IMR-90 (cell line): Measurements from ENCODE around the gene WDR5. TPM values are rescaled to one million over a fixed set of nuclear protein-coding genes. Genes with fewer than 3 reads are reported as not detected.
A peak's percentile ranks its signal among the peaks of the same experiment; 100 is the strongest.

Experiments
- ATAC-seq: fragments of 200-7000 bp; cut with Tn5 transposase; 2 replicates; pipeline ENCODE4 v1.9.1; 2020; ENCODE audit warnings: low read depth, mild to moderate bottlenecking, moderate library complexity
- BruUV-seq: library from RNA; stranded (reverse); fragments of 400-500 nt; replicated peaks from 2 replicates; lab custom pipeline; 2021; lab: Mats Ljungman, UMichigan
- CTCF ChIA-PET: fragments of 300-600 bp; formaldehyde crosslinking; extraction: SDS; loops from one replicate; lab custom pipeline; 2021; ENCODE audit warnings: antibody characterized with exemption; lab: Yijun Ruan, JAX
- POLR2A ChIA-PET: fragments of 300-600 bp; sonication (Branson Sonifier 250); formaldehyde crosslinking; loops from one replicate; lab custom pipeline; 2022; ENCODE audit warnings: antibody characterized with exemption; ENCODE audit not compliant: unreplicated experiment; lab: Charles Lee
- DNase-seq: peaks from one replicate; pipeline ENCODE4 v3.0.0; 2013
- H2AFZ ChIP-seq: replicated peaks from 2 replicates; pipeline ENCODE3; 2013; ENCODE audit warnings: low read length, mild to moderate bottlenecking; ENCODE audit not compliant: poor library complexity
- H2AK5ac ChIP-seq: 2 replicates; pipeline ENCODE4 v1.6.1; 2013; ENCODE audit warnings: low read depth, low read length, inconsistent platforms
- H2AK9ac ChIP-seq: replicated peaks from 2 replicates; pipeline ENCODE3; 2013; ENCODE audit warnings: mild to moderate bottlenecking, low read depth, low read length, moderate library complexity; ENCODE audit not compliant: poor library complexity
- H2BK120ac ChIP-seq: 2 replicates; pipeline ENCODE4 v1.6.1; 2013; ENCODE audit warnings: low read depth, low read length, inconsistent platforms
- H2BK15ac ChIP-seq: 3 replicates; pipeline ENCODE4 v1.6.1; 2013; ENCODE audit warnings: low read depth, low read length, inconsistent platforms
- H2BK20ac ChIP-seq: 2 replicates; pipeline ENCODE4 v1.6.1; 2013; ENCODE audit warnings: low read depth, mild to moderate bottlenecking, inconsistent platforms, low read length, moderate library complexity
- H2BK5ac ChIP-seq: 2 replicates; pipeline ENCODE4 v1.6.1; 2013; ENCODE audit warnings: mild to moderate bottlenecking, low read depth, low read length, inconsistent platforms; ENCODE audit not compliant: poor library complexity, severe bottlenecking
- H3K14ac ChIP-seq: replicated peaks from 2 replicates; pipeline ENCODE4 v1.6.1; 2013; ENCODE audit warnings: low read depth, low read length, inconsistent platforms
- H3K18ac ChIP-seq: 2 replicates; pipeline ENCODE4 v1.6.1; 2013; ENCODE audit warnings: low read depth, low read length, control low read depth
- H3K23ac ChIP-seq: 2 replicates; pipeline ENCODE4 v1.6.1; 2013; ENCODE audit warnings: low read depth, low read length, inconsistent platforms
- H3K27ac ChIP-seq: 2 replicates; pipeline ENCODE4 v1.5.1; 2013; ENCODE audit warnings: mild to moderate bottlenecking, control low read depth, low read length; ENCODE audit not compliant: insufficient read depth
- H3K27me3 ChIP-seq: 2 replicates; pipeline ENCODE4 v1.6.1; 2013; ENCODE audit warnings: low read length; ENCODE audit not compliant: control insufficient read depth, insufficient read depth
- H3K36me3 ChIP-seq: 2 replicates; pipeline ENCODE4 v1.6.1; 2013; ENCODE audit warnings: low read length, mixed read lengths; ENCODE audit not compliant: control insufficient read depth, insufficient read depth
- H3K4ac ChIP-seq: 2 replicates; pipeline ENCODE4 v1.6.1; 2013; ENCODE audit warnings: low read depth, low read length, inconsistent platforms
- H3K4me1 ChIP-seq: 2 replicates; pipeline ENCODE4 v1.6.1; 2013; ENCODE audit warnings: low read length, mixed read lengths; ENCODE audit not compliant: control insufficient read depth, insufficient read depth
- H3K4me2 ChIP-seq: 2 replicates; pipeline ENCODE4 v1.6.1; 2013; ENCODE audit warnings: low read depth, mild to moderate bottlenecking, control low read depth, low read length, moderate library complexity
- H3K4me3 ChIP-seq: 2 replicates; pipeline ENCODE4 v1.5.1; 2013; ENCODE audit warnings: low read depth, mild to moderate bottlenecking, control low read depth, low read length, moderate library complexity; ENCODE audit not compliant: insufficient read depth
- H3K56ac ChIP-seq: 2 replicates; pipeline ENCODE4 v1.6.1; 2013; ENCODE audit warnings: low read length, inconsistent platforms; ENCODE audit not compliant: insufficient read depth; ENCODE audit errors: extremely low read depth
- H3K79me1 ChIP-seq, 2 experiments: 2 replicates each; pipeline ENCODE4 v1.6.1; 2013; ENCODE audit warnings: low read length in 2 of 2, inconsistent platforms in 1 of 2, low read depth in 1 of 2
- H3K9ac ChIP-seq: 2 replicates; pipeline ENCODE4 v1.6.1; 2013; ENCODE audit warnings: low read depth, low read length, control low read depth
- H3K9me1 ChIP-seq: 2 replicates; pipeline ENCODE4 v1.6.1; 2013; ENCODE audit warnings: low read length, inconsistent platforms; ENCODE audit not compliant: insufficient read depth
- H3K9me3 ChIP-seq: 2 replicates; pipeline ENCODE4 v1.6.1; 2013; ENCODE audit warnings: low read length; ENCODE audit not compliant: control insufficient read depth, insufficient read depth
- H4K20me1 ChIP-seq: 2 replicates; pipeline ENCODE4 v1.6.1; 2013; ENCODE audit warnings: low read length, inconsistent platforms; ENCODE audit not compliant: insufficient read depth
- H4K5ac ChIP-seq: 2 replicates; pipeline ENCODE4 v1.6.1; 2013; ENCODE audit warnings: mild to moderate bottlenecking, low read depth, low read length, control low read depth
- H4K8ac ChIP-seq, 2 experiments: 2 replicates each; pipeline ENCODE4 v1.6.1; 2013; ENCODE audit warnings: low read depth in 2 of 2, low read length in 2 of 2, control low read depth in 1 of 2, inconsistent platforms in 1 of 2
- H4K91ac ChIP-seq: 2 replicates; pipeline ENCODE4 v1.6.1; 2013; ENCODE audit warnings: low read depth, low read length, inconsistent platforms; ENCODE audit not compliant: insufficient read depth
- BHLHE40 ChIP-seq: fragments of 150-350 bp; IDR thresholded peaks from 2 replicates; pipeline ENCODE4 v1.6.1; 2016; ENCODE audit warnings: mild to moderate bottlenecking, low read depth, low read length
- FOS ChIP-seq: fragments of 150-350 bp; IDR thresholded peaks from 2 replicates; pipeline ENCODE4 v1.6.1; 2016; ENCODE audit warnings: low read depth, low read length
- MAZ ChIP-seq: IDR thresholded peaks from 2 replicates; pipeline ENCODE4 v1.6.1; 2012; ENCODE audit warnings: low read depth, mild to moderate bottlenecking, low read length, improper control_type of control experiment, moderate library complexity, borderline replicate concordance
- NFE2L2 ChIP-seq: fragments of 150-350 bp; IDR thresholded peaks from 2 replicates; pipeline ENCODE4 v1.6.1; 2016; ENCODE audit warnings: low read depth, mild to moderate bottlenecking, low read length
- POLR2A ChIP-seq: IDR thresholded peaks from 2 replicates; pipeline ENCODE4 v1.6.1; 2012; ENCODE audit warnings: mild to moderate bottlenecking, low read depth, low read length
- RAD21 ChIP-seq: IDR thresholded peaks from 2 replicates; pipeline ENCODE4 v1.6.1; 2012; ENCODE audit warnings: low read length, improper control_type of control experiment
- RCOR1 ChIP-seq: IDR thresholded peaks from 2 replicates; pipeline ENCODE4 v1.6.1; 2012; ENCODE audit warnings: mild to moderate bottlenecking, low read length, improper control_type of control experiment; ENCODE audit not compliant: insufficient replicate concordance
- WGBS, 2 experiments: methylation state at CpG; one replicate each; pipeline versions ENCODE4 v1.1.5 to v1.1.7; 2013; ENCODE audit warnings: missing lambda C conversion rate in 2 of 2; ENCODE audit not compliant: insufficient read length in 1 of 2; ENCODE audit errors: extremely low coverage in 2 of 2; 5-methylcytosine and 5-hydroxymethylcytosine counted together
- dilution Hi-C: fragments of 300-500 bp; cut with HindIII; formaldehyde crosslinking; loops from one replicate; pipeline ENCODE4 v1.14.3; 2018; ENCODE audit warnings: low sequenced_read_pairs; ENCODE audit not compliant: unreplicated experiment
- in situ Hi-C: fragments of 300-500 bp; cut with MboI; formaldehyde crosslinking; loops from 3 replicates; pipeline ENCODE4 v1.14.3; 2019; ENCODE audit warnings: low sequenced_read_pairs, inconsistent platforms, mixed read lengths
- intact Hi-C: fragments of 100-400 bp; cut with micrococcal nuclease; formaldehyde crosslinking; loops from 2 replicates; pipeline ENCODE4 v1.10.0; 2022
- polyA plus RNA-seq, 3 experiments: library from polyadenylated mRNA; depleted of rRNA; stranded (reverse); fragments of >200 nt; gene quantifications; 2 replicates each; pipeline ENCODE4 v1.2.3, GENCODE V29; 2012; ENCODE audit warnings: low replicate concordance in 1 of 3
- total RNA-seq: library from RNA; depleted of rRNA; stranded (reverse); fragments of >200 nt; gene quantifications from 2 replicates; pipeline ENCODE4 v1.2.3, GENCODE V29; 2012
- TF ChIP-seq, protein P1 (sequence below): conservative IDR thresholded peaks from 2 replicates; pipeline ENCODE4 v1.5.1; 2012; ENCODE audit warnings: mild to moderate bottlenecking, low read depth, low read length, improper control_type of control experiment

Gene WDR5
- total and polyA plus RNA-seq, 2 of the 4 experiments (the other 2 are of a cell fraction), result 18.3 to 26.6 TPM

DNA sequence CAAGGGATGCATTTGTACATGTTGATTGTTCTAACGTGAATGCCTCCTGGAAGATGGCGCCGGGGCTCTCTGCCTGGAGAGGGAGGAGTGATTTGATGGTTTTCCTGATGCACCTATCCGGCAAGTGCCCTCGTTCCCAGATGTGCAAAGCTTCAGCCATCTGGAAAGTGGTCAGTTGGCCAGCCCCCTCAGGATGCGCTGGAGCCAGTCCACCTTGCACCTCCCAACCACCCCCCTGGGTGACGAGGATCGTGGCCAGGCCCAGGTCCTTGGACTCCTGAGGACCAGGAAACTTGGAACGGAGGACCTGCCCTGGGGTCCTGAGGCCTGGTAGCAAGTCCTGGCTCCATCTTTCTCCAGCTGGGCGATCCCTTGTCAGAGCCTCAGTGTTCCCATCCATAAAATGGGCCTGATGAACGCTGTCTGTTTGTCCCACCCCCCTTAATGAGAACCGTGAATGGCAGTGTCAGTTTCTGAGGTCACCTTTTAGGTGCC is 52.1 kb downstream of the WDR5 start:
- H3K79me1 ChIP-seq, result no peaks in the 10 kb centered on the region
- peak overlapping the region; percentile 79; the same call in 1 of the 2 replicates for H3K4ac ChIP-seq
- H3K27ac ChIP-seq, result no peak overlapping the region
- no peak overlapping the region for H2AK5ac ChIP-seq
- H3K56ac ChIP-seq, result no peak overlapping the region
- H2AFZ ChIP-seq, result peak overlapping the region; percentile 10
- H3K9me3 ChIP-seq, result no peaks in the 10 kb centered on the region
- peaks cover under 1% of the 10 kb centered on the region; the same call in 1 of the 2 replicates for H3K9me1 ChIP-seq
- no peak overlapping the region for H3K23ac ChIP-seq
- dilution Hi-C loops, result no loop called here
- in situ Hi-C loops, result no loop called here
- H3K18ac ChIP-seq, result no peak overlapping the region
- no TSS peak for BruUV-seq
- no peak overlapping the region for H3K14ac ChIP-seq
- intact Hi-C loops, result loop anchor here (5.0 kb wide), 1 partner anchor 139 kb away; the partner anchor contains the start of gene RXRA
- no peak overlapping the region for H4K5ac ChIP-seq
- POLR2A ChIA-PET, result no interaction called here
- H4K91ac ChIP-seq, result no peak overlapping the region
- peaks cover 12% of the 10 kb centered on the region; the same call in 1 of the 2 replicates for H3K4me1 ChIP-seq
- H4K8ac ChIP-seq, result no peak overlapping the region
- CTCF ChIA-PET, result interaction anchor here (0.6 kb wide), 1 partner anchor 30 kb away, joined by 3 read pairs; no protein-coding TSS in a partner anchor
- no peak overlapping the region for H3K9ac ChIP-seq
- no peak overlapping the region for H3K4me3 ChIP-seq
- DNase-seq (no peak), ATAC-seq (no peak)
- no peak overlapping the region for H3K4me2 ChIP-seq
- peaks cover 26% of the 10 kb centered on the region for H3K27me3 ChIP-seq
- no peaks in the 10 kb centered on the region for H3K36me3 ChIP-seq
- TF ChIP-seq POLR2A (no peak), RAD21 (no peak), NFE2L2 (no peak), FOS (no peak), BHLHE40 (no peak), MAZ (no peak), RCOR1 (no peak)
- TF ChIP-seq, protein P1, sequence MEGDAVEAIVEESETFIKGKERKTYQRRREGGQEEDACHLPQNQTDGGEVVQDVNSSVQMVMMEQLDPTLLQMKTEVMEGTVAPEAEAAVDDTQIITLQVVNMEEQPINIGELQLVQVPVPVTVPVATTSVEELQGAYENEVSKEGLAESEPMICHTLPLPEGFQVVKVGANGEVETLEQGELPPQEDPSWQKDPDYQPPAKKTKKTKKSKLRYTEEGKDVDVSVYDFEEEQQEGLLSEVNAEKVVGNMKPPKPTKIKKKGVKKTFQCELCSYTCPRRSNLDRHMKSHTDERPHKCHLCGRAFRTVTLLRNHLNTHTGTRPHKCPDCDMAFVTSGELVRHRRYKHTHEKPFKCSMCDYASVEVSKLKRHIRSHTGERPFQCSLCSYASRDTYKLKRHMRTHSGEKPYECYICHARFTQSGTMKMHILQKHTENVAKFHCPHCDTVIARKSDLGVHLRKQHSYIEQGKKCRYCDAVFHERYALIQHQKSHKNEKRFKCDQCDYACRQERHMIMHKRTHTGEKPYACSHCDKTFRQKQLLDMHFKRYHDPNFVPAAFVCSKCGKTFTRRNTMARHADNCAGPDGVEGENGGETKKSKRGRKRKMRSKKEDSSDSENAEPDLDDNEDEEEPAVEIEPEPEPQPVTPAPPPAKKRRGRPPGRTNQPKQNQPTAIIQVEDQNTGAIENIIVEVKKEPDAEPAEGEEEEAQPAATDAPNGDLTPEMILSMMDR, result no peak
- no peak overlapping the region for H2BK120ac ChIP-seq
- H2BK15ac ChIP-seq, result no peak overlapping the region; the same call in 2 of the 3 replicates
- H2BK20ac ChIP-seq, result no peak overlapping the region
- 78% methylated on average over 8 of the region's 12 CpGs; no CpG with 5 or more reads in 1 of the 2 experiments for WGBS, 2 experiments
- no peaks in the 10 kb centered on the region; the same call in 1 of the 2 replicates for H4K20me1 ChIP-seq
- peak overlapping the region; percentile 63 for H2AK9ac ChIP-seq
- no peak overlapping the region for H2BK5ac ChIP-seq
